CD1c-positive myeloid dendritic cell (primary cell): Measurements from ENCODE around the gene MARK3.

ENCODE experiments used
- DNase-seq: peaks from one replicate; pipeline ENCODE4 v3.0.0-alpha.2; 2016; ENCODE audit errors: extremely low spot score

Gene MARK3

DNA sequence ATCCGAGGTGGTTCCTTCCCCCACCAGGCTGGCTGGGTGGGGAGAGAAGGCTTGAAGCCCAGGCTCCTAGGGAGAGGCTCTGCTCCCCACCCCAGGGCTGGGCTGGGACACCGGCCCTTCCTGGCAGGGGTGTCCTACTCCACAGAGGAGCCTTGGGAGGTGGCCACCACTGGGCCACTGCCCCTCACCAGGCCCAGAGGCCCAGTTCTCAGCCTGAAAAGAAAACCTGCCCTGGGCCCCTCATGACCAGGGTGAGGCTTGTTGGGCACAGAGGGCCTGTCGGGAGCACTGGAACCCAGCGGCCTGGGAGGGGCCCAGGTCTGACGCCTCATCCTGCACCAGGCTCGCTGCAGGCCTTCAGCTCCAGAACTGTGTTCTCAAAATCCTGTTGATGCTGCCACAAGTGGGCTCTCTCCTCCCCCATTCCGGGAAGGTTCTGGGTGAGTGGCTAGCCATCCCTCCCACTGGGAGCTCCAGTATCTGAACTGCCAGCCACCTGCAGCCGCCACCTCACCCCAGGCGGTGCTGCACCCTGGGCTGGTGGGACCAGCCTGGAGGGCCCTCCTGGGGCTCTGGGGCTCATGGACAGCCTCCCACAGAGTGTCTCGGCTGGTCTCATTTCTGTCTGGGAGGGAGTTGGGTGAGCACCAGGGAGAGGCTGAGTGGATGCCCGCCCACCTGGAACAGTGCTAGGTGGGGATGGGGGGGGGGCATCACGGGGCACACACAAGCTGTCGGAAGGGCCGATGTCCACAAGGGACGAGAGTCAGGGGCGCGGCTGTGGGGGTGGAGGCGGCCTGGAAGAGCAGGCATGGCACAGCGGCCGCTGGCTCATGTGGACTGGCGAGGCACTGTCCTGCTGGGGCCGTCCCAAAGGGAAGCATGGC is 165.5 kb downstream of the MARK3 start:
- DNase-seq, result no peak

DNA sequence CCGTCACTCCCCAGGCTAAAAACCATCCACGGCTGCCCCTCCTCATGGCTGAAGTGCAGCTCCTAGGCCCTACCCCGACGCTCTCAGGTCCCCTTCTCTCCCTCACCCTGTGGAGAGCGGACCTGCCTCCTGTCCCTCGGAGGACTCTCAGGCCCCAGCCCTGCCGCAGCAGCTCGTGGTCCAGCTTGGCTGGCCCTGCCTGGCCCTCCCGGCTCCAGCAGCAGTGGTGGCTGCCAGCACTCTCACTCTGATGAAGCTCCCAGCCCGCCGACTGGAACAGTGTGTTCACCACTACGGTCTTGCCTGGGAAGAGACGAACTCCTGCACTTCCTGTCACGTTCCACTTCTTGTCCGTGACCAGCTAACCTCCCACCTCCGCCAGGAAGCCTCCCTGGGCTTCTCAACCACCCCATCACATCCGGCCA is 166.1 kb downstream of the MARK3 start:
- no peak for DNase-seq

DNA sequence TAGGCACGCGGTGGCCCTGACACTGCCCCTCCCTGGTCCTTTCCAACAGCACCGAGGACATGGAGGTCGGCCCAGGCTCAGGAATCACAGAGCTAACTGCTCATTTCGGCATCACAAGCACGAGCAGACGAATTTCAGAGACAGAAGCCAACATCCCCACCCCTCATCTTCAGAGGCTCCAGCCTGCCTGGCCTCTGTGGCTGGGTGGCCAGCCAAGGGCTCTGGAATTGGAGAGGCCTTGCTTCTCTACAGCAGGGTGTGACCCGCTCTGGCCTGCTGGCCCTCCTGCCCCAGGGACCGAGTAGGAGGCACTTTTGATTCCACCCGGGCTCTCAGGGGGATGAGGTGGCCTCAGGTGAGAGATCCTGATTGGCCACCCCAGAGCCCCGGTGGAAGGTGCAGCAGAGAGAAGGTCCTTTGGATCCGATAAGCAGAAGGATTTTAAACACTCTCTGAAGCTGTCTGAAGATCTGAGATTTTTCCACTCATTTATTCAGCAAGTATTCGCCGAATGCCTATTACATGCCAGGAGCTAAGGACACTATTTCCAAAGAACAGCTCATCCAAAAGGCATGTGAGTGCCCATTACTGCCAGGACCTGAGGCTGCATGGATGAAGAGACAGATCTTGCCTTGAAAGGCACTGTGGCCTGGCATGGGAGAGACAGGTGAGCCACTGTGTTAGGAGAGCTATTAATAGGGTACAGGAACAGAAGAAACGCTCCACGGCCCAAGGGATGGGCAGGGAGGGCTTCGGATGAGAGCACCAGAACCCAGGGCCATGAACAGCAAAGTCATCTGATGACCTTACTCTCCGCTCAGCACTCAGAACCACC is 167.0 kb downstream of the MARK3 start:
- DNase-seq, result no peak

- DNase-seq, result no peak
Measured at GRCh38 chr14:103552846-103553210, 167.6 kb downstream of the MARK3 start.
